HepG2 (cell line): Measurements from ENCODE around the gene RAB11FIP2. TPM values are rescaled to one million over a fixed set of nuclear protein-coding genes. Genes with fewer than 3 reads are reported as not detected.

ENCODE experiments used
- ATAC-seq: fragments of 200-7000 bp; cut with Tn5 transposase; 3 replicates; pipeline ENCODE4 v1.9.1; 2020; ENCODE audit warnings: mild to moderate bottlenecking, moderate library complexity
- BruUV-seq: library from RNA; stranded (reverse); fragments of 400-500 nt; replicated peaks from 2 replicates; lab custom pipeline; 2021; lab: Mats Ljungman, UMichigan
- CTCF ChIA-PET: fragments of 300-600 bp; formaldehyde crosslinking; extraction: SDS; loops from one replicate; lab custom pipeline; 2021; ENCODE audit warnings: low total read pairs, inconsistent platforms, low intra/inter-chr PET ratio; lab: Yijun Ruan, JAX
- POLR2A ChIA-PET: fragments of 350-600 bp; sonication (Branson Sonifier 250); formaldehyde crosslinking; loops from one replicate; lab custom pipeline; 2020; ENCODE audit warnings: antibody characterized with exemption, inconsistent platforms; lab: Yijun Ruan, JAX
- DNase-seq: peaks from one replicate; pipeline ENCODE4 v3.0.0-alpha.2; 2015; ENCODE audit warnings: low spot score
- FAIRE-seq: peaks from 3 replicates; lab custom pipeline; 2011; peaks lifted over from hg19 to GRCh38; lab: Jason Lieb, UNC
- H2AFZ ChIP-seq: one replicate; pipeline ENCODE4 v1.6.1; 2011; ENCODE audit warnings: low read length, inconsistent platforms
- H3K27ac ChIP-seq: fragments of 300-600 bp; 3 replicates; pipeline ENCODE4 v1.8.0; 2011; ENCODE audit warnings: mixed run types, mild to moderate bottlenecking, mixed read lengths, low read length, inconsistent platforms; ENCODE audit not compliant: insufficient read depth; ENCODE audit errors: extremely low read length
- H3K27me3 ChIP-seq, 2 experiments: fragments of 200-600 bp in 1 of 2; 2 replicates in 1 of 2; 3 replicates in 1 of 2; pipeline versions ENCODE4 v1.6.0 to v1.8.0; 2011; ENCODE audit warnings: low read length in 2 of 2, mild to moderate bottlenecking in 2 of 2, moderate library complexity in 2 of 2, inconsistent platforms in 1 of 2; ENCODE audit not compliant: insufficient read depth in 2 of 2, control insufficient read depth in 1 of 2
- H3K36me3 ChIP-seq, 2 experiments: fragments of 200-600 bp in 1 of 2; replicated peaks in 1 of 2; 2 replicates in 1 of 2; 3 replicates in 1 of 2; pipeline versions ENCODE4 v1.5.1 to v1.8.0; 2011; ENCODE audit warnings: low read length in 2 of 2, inconsistent platforms in 1 of 2; ENCODE audit not compliant: insufficient read depth in 2 of 2, control insufficient read depth in 1 of 2
- H3K4me1 ChIP-seq: 2 replicates; pipeline ENCODE4 v1.5.1; 2012; ENCODE audit warnings: low read length, inconsistent platforms; ENCODE audit not compliant: insufficient read depth
- H3K4me2 ChIP-seq: 2 replicates; pipeline ENCODE4 v1.6.0; 2011; ENCODE audit warnings: low read depth, low read length, inconsistent platforms
- H3K4me3 ChIP-seq, 3 experiments: fragments of 200-600 bp in 1 of 3; sonication (generic), shearing (Covaris generic) in 1 of 3; replicated peaks in 1 of 3; 2 replicates each; pipeline ENCODE4 v1.5.1; 2011 to 2016; ENCODE audit warnings: low read length in 3 of 3, inconsistent platforms in 2 of 3, low read depth in 2 of 3, mild to moderate bottlenecking in 2 of 3, control low read depth in 1 of 3, mixed read lengths in 1 of 3; ENCODE audit not compliant: insufficient read depth in 1 of 3
- H3K79me2 ChIP-seq: one replicate; pipeline ENCODE4 v1.6.1; 2011; ENCODE audit warnings: low read length, inconsistent platforms; ENCODE audit not compliant: insufficient read depth
- H3K9ac ChIP-seq: 2 replicates; pipeline ENCODE4 v1.6.0; 2011; ENCODE audit warnings: mild to moderate bottlenecking, low read depth, low read length, inconsistent platforms; ENCODE audit not compliant: insufficient read depth
- H3K9me3 ChIP-seq: 2 replicates; pipeline ENCODE4 v1.5.1; 2012; ENCODE audit warnings: mild to moderate bottlenecking, low read length
- H4K20me1 ChIP-seq: 2 replicates; pipeline ENCODE4 v1.6.0; 2011; ENCODE audit warnings: inconsistent platforms, mild to moderate bottlenecking, low read length, moderate library complexity; ENCODE audit not compliant: insufficient read depth
- GATAD1 ChIP-seq: IDR thresholded peaks from 2 replicates; pipeline ENCODE4 v1.6.1; 2016; ENCODE audit warnings: missing genetic modification reagents, missing compliant biosample characterization
- MIXL1 ChIP-seq: IDR thresholded peaks from 2 replicates; pipeline ENCODE4 v1.6.1; 2016
- POLR2G ChIP-seq: fragments of 200-400 bp; formaldehyde crosslinking; IDR thresholded peaks from 2 replicates; pipeline ENCODE4 v1.6.1; 2018; ENCODE audit warnings: mild to moderate bottlenecking, low read depth, low read length, moderate library complexity
- SAFB2 ChIP-seq: sonication (generic); formaldehyde crosslinking; IDR thresholded peaks from 2 replicates; pipeline ENCODE4 v1.5.1; 2020; ENCODE audit warnings: missing genetic modification reagents, low read depth, mild to moderate bottlenecking, borderline replicate concordance
- SMAD3 ChIP-seq: sonication (generic); formaldehyde crosslinking; IDR thresholded peaks from 2 replicates; pipeline ENCODE4 v1.4.0; 2020; ENCODE audit warnings: missing genetic modification reagents
- TBX2 ChIP-seq: sonication (generic); formaldehyde crosslinking; IDR thresholded peaks from 2 replicates; pipeline ENCODE4 v1.5.0; 2020; ENCODE audit warnings: missing genetic modification reagents, mild to moderate bottlenecking, borderline replicate concordance
- TOE1 ChIP-seq: sonication (generic); formaldehyde crosslinking; IDR thresholded peaks from 2 replicates; pipeline ENCODE4 v1.4.0; 2020; ENCODE audit warnings: mild to moderate bottlenecking, missing genetic modification reagents
- ZNF841 ChIP-seq: sonication (generic); formaldehyde crosslinking; IDR thresholded peaks from 2 replicates; pipeline ENCODE4 v1.8.1; 2023; ENCODE audit warnings: missing genetic modification reagents, borderline replicate concordance
- WGBS: methylation state at CpG from one replicate; pipeline ENCODE4 v1.1.6; 2017; ENCODE audit warnings: low lambda C conversion rate; 5-methylcytosine and 5-hydroxymethylcytosine counted together
- in situ Hi-C: cut with HindIII; loops from 2 replicates; pipeline ENCODE4 v1.10.0; 2017; ENCODE audit warnings: low pct_unique_long_range_greater_than_20kb; ENCODE audit not compliant: extremely low pct_ligation_motif_present
- intact Hi-C: fragments of 100-400 bp; cut with micrococcal nuclease; formaldehyde crosslinking; loops from one replicate; pipeline ENCODE4 v1.10.0; 2022; ENCODE audit not compliant: unreplicated experiment
- polyA plus RNA-seq, 8 experiments: library from polyadenylated mRNA; depleted of rRNA in 3 of 8; stranded (reverse) in 7 of 8; unstranded in 1 of 8; fragments of >200 nt; fragmentation: Illumina TruSeq in 4 of 8; extraction: Trizol in 4 of 8; gene quantifications; 2 replicates each; pipeline versions ENCODE4 v1.2.1 to v1.2.3, GENCODE V29; 2011 to 2016; ENCODE audit warnings: low read depth in 4 of 8, missing spikeins in 1 of 8, mixed read lengths in 1 of 8; ENCODE audit not compliant: insufficient read depth in 1 of 8
- total RNA-seq, 5 experiments: library from RNA; depleted of rRNA; stranded (reverse); fragments of >200 nt; fragmentation: Illumina TruSeq; extraction: Trizol; gene quantifications; 2 replicates each; pipeline ENCODE4 v1.2.3, GENCODE V29; 2016; ENCODE audit warnings: low read depth in 1 of 5
- TF ChIP-seq, protein P1 (sequence below): sonication (generic); formaldehyde crosslinking; IDR thresholded peaks from 2 replicates; pipeline ENCODE4 v1.5.0; 2020; ENCODE audit warnings: missing genetic modification reagents, mild to moderate bottlenecking, borderline replicate concordance
- TF ChIP-seq, protein P2 (sequence below): sonication (generic); formaldehyde crosslinking; IDR thresholded peaks from 2 replicates; pipeline ENCODE4 v1.5.0; 2020; ENCODE audit warnings: missing genetic modification reagents
- TF ChIP-seq, protein P3 (sequence below): sonication (generic); formaldehyde crosslinking; IDR thresholded peaks from 2 replicates; pipeline ENCODE4 v1.5.0; 2020; ENCODE audit warnings: missing genetic modification reagents, mild to moderate bottlenecking, borderline replicate concordance

The RAB11FIP2 gene
- total and polyA plus RNA-seq, 2 of the 13 experiments (the other 11 are each of a cell fraction or from before 2014, with no cell fraction given) = 4.7 to 13.0 TPM

DNA sequence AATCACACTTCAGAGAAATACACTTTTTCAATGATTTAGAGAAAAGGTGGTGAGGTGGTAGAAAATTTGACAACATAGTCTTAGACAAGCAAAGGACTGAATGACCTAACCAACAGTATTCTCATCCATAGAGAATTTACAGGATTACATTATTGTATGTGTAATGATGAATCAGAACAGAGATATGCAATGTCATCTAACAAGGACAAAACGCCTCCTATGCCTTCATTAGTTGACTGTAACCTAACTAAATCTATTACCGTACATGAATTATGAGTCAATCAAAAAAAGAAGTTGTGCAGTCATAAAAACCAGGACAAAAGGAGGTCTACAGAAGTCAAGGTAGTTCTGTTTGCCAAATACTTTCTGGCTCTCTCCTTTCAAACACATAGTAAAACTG, 66.5 kb downstream of the RAB11FIP2 start (continued):
- TF ChIP-seq POLR2G (no peak), TBX2 (CRISPR knock-in tag) (no peak)
- TF ChIP-seq, protein P1, sequence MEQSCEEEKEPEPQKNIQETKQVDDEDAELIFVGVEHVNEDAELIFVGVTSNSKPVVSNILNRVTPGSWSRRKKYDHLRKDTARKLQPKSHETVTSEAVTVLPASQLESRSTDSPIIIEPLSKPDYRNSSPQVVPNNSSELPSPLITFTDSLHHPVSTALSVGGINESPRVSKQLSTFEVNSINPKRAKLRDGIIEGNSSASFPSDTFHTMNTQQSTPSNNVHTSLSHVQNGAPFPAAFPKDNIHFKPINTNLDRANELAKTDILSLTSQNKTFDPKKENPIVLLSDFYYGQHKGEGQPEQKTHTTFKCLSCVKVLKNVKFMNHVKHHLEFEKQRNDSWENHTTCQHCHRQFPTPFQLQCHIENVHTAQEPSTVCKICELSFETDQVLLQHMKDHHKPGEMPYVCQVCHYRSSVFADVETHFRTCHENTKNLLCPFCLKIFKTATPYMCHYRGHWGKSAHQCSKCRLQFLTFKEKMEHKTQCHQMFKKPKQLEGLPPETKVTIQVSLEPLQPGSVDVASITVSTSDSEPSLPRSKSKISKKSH (CRISPR knock-in tag) = no peak
- TF ChIP-seq, protein P2, sequence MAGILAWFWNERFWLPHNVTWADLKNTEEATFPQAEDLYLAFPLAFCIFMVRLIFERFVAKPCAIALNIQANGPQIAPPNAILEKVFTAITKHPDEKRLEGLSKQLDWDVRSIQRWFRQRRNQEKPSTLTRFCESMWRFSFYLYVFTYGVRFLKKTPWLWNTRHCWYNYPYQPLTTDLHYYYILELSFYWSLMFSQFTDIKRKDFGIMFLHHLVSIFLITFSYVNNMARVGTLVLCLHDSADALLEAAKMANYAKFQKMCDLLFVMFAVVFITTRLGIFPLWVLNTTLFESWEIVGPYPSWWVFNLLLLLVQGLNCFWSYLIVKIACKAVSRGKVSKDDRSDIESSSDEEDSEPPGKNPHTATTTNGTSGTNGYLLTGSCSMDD = no peak

GRCh38 chr10:117972168-117972837, 74.4 kb downstream of the RAB11FIP2 start:
- Histone ChIP-seq H3K9me3 (no peaks in the 10 kb centered on the region), H3K27ac (no peak overlapping the region), H3K36me3 (no peaks in the 10 kb centered on the region), H3K4me2 (no peak overlapping the region), H3K4me3 (no peak overlapping the region), H4K20me1 (no peaks in the 10 kb centered on the region), H3K27me3 (no peaks in the 10 kb centered on the region; a peak in 1 of 5 replicates), H3K4me1 (peaks cover 15% of the 10 kb centered on the region), H3K9ac (no peak overlapping the region), H2AFZ (no peak overlapping the region), H3K79me2 (no peaks in the 10 kb centered on the region)
- TF ChIP-seq SAFB2 (CRISPR knock-in tag) (no peak), MIXL1 (no peak), SMAD3 (CRISPR knock-in tag) (no peak), GATAD1 (no peak), TOE1 (CRISPR knock-in tag) (no peak), ZNF841 (no peak)
- TF ChIP-seq, protein P2 = no peak
- TF ChIP-seq, protein P3, sequence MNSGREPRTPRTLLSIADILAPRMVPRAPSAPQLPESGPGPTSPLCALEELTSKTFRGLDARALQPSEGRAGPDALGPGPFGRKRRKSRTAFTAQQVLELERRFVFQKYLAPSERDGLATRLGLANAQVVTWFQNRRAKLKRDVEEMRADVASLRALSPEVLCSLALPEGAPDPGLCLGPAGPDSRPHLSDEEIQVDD (CRISPR knock-in tag) = no peak
- no TSS peak for BruUV-seq
- ATAC-seq = no peak
- 8% methylated on average over 5 of the region's 5 CpGs for WGBS
- POLR2A ChIA-PET = no interaction called here
- CTCF ChIA-PET = no interaction called here
- intact Hi-C loops (no loop called here), in situ Hi-C loops (no loop called here)
- DNase-seq = no peak
- no peak for FAIRE-seq
